ENCODE measurements around the gene RTN4RL1. TPM values are rescaled to one million over a fixed set of nuclear protein-coding genes. Genes with fewer than 3 reads are reported as not detected.

Gene RTN4RL1
- total RNA-seq, 1 experiment from 2014 or later = 0.22 TPM

- no peak overlapping the region for H2BK120ac ChIP-seq (ENCODE audit: low read depth, low read length, poor library complexity, severe bottlenecking)
- H3K4me1 ChIP-seq (ENCODE audit: insufficient read depth, low read length) = no peaks in the 10 kb centered on the region
- H3K27me3 ChIP-seq (ENCODE audit: insufficient read depth, low read length) = peaks cover 61% of the 10 kb centered on the region
- H3K14ac ChIP-seq (ENCODE audit: insufficient read depth, low read length) = no peak overlapping the region
- no peak overlapping the region for H3K4ac ChIP-seq (ENCODE audit: low read depth, low read length)
- no peak overlapping the region for H3T11ph ChIP-seq (ENCODE audit: low read length)
- H3K79me1 ChIP-seq (ENCODE audit: insufficient read depth, low read depth, low read length, poor library complexity, severe bottlenecking) = no peaks in the 10 kb centered on the region
- H3K27ac ChIP-seq (ENCODE audit: insufficient read length, low read depth, low read length) = no peak overlapping the region
- no peak overlapping the region for H2AFZ ChIP-seq (ENCODE audit: low read length)
- H2BK12ac ChIP-seq (ENCODE audit: insufficient read length, low read depth, low read length) = no peak overlapping the region
- H3K27me3 Mint-ChIP-seq (ENCODE audit: low read depth) = peaks cover 78% of the 10 kb centered on the region
- no peak overlapping the region for H3K23ac ChIP-seq (ENCODE audit: insufficient read length, low read depth, low read length)
- H3K4me3 Mint-ChIP-seq = no peak overlapping the region; a peak in 1 of 5 replicates
- no peak overlapping the region; the same call in 1 of the 2 replicates for H2BK15ac ChIP-seq (ENCODE audit: low read depth, low read length)
- no peak overlapping the region for H2BK20ac ChIP-seq (ENCODE audit: low read depth, low read length, poor library complexity, severe bottlenecking)
- H3K56ac ChIP-seq (ENCODE audit: insufficient read length, low read depth, low read length) = no peak overlapping the region
- no peak for DNase-seq
- H3K4me2 ChIP-seq (ENCODE audit: insufficient read depth, insufficient read length, low read length) = peak overlapping the region; percentile 51
- no peak for TF ChIP-seq CTCF (conservative IDR thresholded peaks at IDR 0.05)
- H3K9me3 Mint-ChIP-seq = no peaks in the 10 kb centered on the region
- H4K91ac ChIP-seq (ENCODE audit: insufficient read length, low read depth, low read length) = no peak overlapping the region
- H3K36me3 Mint-ChIP-seq (ENCODE audit: insufficient read depth in 1 of 3, low read depth in 3 of 3) = peaks cover 0 to 2% (median 1%) of the 10 kb centered on the region in 3 experiments; a peak in 5 of 7 replicates
- H2AK5ac ChIP-seq (ENCODE audit: insufficient read length, low read length) = no peak overlapping the region
- H4K20me1 ChIP-seq (ENCODE audit: control insufficient read depth, insufficient read depth, insufficient read length) = peaks cover 4% of the 10 kb centered on the region
- H4K5ac ChIP-seq (ENCODE audit: insufficient read length, low read depth, low read length) = no peak overlapping the region
- peaks cover 9% of the 10 kb centered on the region for H3K23me2 ChIP-seq (ENCODE audit: insufficient read length, low read depth, low read length, poor library complexity, severe bottlenecking)
- no peak overlapping the region for H4K8ac ChIP-seq (replicated peaks; ENCODE audit: insufficient read length, low read depth, low read length)
- H3K4me1 Mint-ChIP-seq = peaks cover 10 to 13% of the 10 kb centered on the region in 2 experiments
- H3K27ac Mint-ChIP-seq = no peak overlapping the region
- WGBS (ENCODE audit: extremely low coverage, insufficient read length, low lambda C conversion rate) = no CpG with 5 or more reads among the region's 113 CpGs
- no peaks in the 10 kb centered on the region for H3K79me2 ChIP-seq (ENCODE audit: insufficient read depth, low read length)
- no peak overlapping the region for H2BK5ac ChIP-seq (ENCODE audit: insufficient read length, low read length)
- H3K18ac ChIP-seq (ENCODE audit: insufficient read length, low read depth, low read length) = no peak overlapping the region
- no peaks in the 10 kb centered on the region for H3K9me3 ChIP-seq (ENCODE audit: control insufficient read depth, low read depth, low read length)
- H3K9ac ChIP-seq (ENCODE audit: extremely low read depth, insufficient read length, low read length) = no peak overlapping the region
Observed at GRCh38 chr17:2055292-2056205, 30.4 kb upstream of the RTN4RL1 start.

All from H9 (cell line).